Stimulated activated CD4-positive, alpha-beta T cell treated with anti-CD3 and anti-CD28 coated beads, Interleukin-2, amount 100 ng/mL, for 48 hours (primary cell): ENCODE results near the gene ATP6V1E1.
A peak's percentile ranks its signal among the peaks of the same experiment; 100 is the strongest.
"Not testable (repeated sequence)": the region's sequence is repeated elsewhere in the genome, so short reads cannot be mapped to it uniquely, and the experiment has no call there.

ENCODE experiments used
- DNase-seq, 2 donors: peaks; one replicate each; pipeline ENCODE4 v3.0.0-alpha.2; 2020

ATP6V1E1 gene

DNA sequence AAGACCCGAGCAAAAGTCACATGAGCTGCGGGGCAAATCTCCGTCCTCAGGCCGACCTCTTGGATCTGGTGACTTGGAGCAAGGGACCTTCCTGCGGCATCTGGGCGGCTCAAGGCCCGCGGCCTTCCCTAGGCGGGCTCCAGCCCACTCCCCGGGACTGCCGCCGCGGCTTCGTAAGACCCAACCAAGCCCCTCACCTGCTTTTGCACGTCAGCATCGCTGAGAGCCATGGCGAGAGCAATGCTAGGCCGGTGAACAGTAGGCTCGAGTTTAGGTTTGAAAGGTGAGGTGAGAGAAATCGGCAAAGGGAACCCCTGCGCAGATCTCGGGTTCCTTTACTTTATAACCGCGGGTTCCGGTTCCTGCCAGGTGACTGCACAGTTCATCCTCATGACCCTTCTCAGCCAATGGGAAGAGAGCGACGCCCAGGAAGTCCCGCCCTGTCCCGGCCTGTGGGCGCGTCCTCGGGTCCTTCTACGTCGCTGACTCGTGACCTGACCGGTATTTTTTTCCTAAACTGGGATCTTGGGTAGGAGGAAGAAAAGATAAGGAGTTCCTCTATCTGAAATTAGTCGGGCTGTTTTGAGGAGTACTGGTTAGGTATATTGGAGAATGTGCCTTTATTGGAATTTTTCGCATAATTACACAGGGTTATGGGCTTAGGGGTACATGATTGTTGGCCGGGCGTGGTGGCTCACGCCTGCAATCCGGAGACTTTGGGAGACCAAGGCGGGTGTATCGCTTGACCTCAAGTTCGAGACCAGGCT, at the start of gene ATP6V1E1:
Gene ATP6V1E1 (minus strand): TSS at position 344 of the 767 bp plus-strand sequence. CDS start 114 bp downstream, at position 230.
- peak; percentile 84 to 95 for DNase-seq

DNA sequence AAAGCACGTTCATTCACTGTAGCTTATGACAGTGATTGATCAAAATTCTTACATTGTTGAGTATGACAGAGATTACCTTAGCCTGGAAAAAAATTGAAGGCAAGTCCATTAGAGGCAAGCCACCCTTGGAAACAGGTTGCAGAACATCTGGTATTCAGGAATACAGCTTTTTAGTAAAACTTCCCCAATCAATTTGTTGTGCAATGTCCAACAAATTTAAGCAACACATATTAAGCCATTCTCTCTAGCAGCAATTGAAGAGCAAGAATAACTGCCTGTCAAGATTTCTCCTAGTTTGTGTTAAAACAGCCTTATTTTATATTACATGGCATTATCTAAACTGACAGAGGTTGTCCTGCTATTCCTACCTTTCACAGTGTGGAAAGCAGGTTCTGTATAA, 47.0 kb upstream of the ATP6V1E1 start:
- no peak for DNase-seq

- no peak for DNase-seq
These were observed 45.6 kb upstream of the ATP6V1E1 start for GRCh38 chr22:17674152-17674551.

GRCh38 chr22:17672417-17672991, 44.0 kb upstream of the ATP6V1E1 start:
- no peak for DNase-seq

DNA sequence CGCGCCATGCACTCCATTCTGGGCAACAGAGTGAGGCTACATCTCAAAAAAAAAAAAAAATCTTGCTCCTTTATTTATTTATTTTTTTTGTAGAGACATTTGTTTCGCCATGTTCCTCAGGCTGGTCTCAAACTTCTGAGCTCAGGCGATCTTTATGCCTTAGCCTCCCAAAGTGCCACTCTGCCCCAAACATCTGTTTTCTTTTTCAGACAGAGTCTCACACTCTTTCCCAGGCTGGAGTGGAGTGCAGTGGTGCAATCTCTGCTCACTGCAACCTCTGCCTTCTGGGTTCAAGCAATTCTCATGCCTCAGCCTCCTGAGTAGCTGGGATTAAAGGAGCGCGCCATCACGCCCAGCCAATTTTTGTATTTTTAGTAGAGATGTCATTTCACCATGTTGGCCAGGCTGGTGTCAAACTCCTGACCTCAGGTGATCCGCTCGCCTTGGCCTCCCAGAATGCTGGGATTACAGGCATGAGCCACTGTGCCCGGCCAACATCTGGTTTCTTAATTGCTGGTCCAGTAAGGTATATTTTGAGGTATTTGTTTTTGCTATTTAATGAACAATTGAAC, 43.1 kb upstream of the ATP6V1E1 start:
- not testable (repeated sequence) for DNase-seq

DNA sequence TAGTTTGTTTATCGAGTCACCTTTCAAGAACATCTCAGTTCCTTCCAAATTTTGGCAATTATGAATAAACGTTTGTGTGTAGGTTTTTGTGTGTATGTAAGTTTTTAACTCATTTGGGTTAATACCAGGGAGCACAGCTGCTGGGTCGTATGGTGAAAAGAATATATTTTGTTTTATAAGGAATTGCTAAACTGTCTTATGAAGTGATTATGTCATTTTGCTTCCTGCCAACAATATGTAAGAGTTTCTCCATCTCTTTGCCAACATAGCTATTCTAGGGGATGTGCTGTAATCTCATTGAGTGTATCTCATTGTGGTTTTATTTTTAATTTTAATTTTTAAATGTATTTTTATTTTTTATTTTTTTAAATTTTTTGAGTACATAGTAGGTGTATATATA, 37.3 kb upstream of the ATP6V1E1 start:
- DNase-seq, result no peak

DNA sequence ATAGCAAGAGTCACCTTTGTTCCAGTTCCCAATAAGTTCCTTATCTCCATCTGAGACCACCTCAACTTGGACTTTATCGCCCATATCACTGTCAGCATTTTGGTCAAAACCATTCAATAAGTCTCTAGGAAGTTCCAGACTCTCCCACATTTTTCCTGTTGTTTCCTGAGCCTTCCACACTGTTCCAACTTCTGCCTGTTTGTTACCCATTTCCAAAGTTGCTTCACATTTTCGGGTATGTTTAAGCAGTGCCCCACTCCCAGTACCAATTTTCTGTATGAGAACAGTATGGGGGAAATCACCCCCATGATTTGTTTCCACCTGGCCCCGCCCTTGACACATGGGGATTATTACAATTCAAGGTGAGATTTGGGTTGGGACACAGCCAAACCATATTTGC, 36.7 kb upstream of the ATP6V1E1 start:
- no peak for DNase-seq

- DNase-seq, result no peak
These were observed 36.0 kb upstream of the ATP6V1E1 start for GRCh38 chr22:17664414-17665055.

DNA sequence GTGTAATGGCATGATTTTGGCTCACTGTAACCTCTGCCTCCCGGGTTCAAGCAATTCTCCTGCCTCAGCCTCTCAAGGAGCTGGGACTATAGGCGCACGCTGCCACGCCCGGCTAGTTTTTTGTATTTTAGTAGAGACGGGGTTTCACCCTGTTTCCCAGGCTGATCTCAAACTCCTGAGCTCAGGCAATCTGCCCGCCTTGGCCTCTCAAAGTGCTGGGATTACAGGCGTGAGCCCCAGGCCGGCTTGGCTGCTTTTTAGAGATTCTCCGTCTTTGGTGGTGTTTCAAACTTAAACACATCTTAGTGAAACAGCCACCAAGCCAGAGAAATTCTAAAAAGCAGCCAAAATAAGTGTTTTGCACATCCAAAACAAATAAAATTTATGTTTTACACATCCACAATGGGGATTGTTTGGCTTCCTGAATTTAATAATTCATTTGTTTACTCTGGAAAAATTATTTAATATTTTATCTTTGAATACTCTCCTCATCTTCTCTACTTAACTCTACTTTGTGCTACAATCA, 28.4 kb upstream of the ATP6V1E1 start:
- DNase-seq, result no peak

DNA sequence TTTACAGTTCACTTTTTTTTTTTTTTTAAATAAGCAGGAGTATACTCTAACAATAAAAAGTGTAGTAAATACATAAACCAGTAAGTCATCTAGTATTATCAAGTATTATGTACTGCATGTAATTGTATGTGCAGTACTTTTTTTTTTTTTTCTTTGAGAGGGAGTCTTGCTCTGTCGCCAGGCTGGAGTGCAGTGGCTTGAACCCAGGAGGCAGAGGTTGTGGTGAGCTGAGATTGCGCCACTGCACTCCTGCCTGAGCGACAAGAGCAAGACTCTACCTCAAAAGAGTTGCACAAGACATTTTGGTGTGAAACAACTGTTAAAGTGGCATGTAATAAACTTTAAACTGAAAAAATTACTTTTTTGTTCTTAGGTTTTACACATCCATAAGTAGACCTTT, 26.7 kb upstream of the ATP6V1E1 start:
- no peak for DNase-seq

- DNase-seq, result no peak
These were observed 20.0 kb upstream of the ATP6V1E1 start for GRCh38 chr22:17648569-17648968.

- DNase-seq, result no peak
These were observed 19.4 kb upstream of the ATP6V1E1 start for GRCh38 chr22:17647991-17648390.

GRCh38 chr22:17647452-17647851, 18.9 kb upstream of the ATP6V1E1 start:
- DNase-seq, result no peak

- not testable (repeated sequence) for DNase-seq
These were observed 13.8 kb upstream of the ATP6V1E1 start for GRCh38 chr22:17642357-17642756.

DNA sequence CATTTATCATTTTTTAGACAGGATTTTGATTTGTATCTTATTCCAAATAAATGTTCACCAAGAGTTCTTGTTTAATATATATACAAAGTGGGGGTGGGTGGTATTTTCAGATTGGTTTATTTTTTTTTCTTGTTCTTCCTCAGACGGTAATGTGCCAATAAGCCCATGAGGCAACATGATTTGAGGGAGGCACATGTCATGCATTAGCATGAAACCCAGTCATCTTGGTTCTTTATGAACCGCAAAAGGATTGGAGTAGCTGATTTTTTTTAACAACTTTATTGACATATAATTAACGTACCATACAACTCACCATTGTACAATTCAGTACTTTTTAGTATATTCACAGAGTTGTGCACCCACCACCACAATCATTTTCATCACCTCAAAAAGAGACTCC, 12.7 kb upstream of the ATP6V1E1 start:
- DNase-seq, result no peak

- no peak for DNase-seq
These were observed 10.7 kb upstream of the ATP6V1E1 start for GRCh38 chr22:17639247-17639741.

GRCh38 chr22:17638432-17639246, 10.1 kb upstream of the ATP6V1E1 start, which contains the start of gene BCL2L13:
TSS of gene BCL2L13 (plus strand) at chr22:17638757. CDS start at chr22:17655712, 16,955 bp downstream.
- DNase-seq, result peak; percentile 85 to 86

- DNase-seq, result no peak
These were observed 9.6 kb upstream of the ATP6V1E1 start for GRCh38 chr22:17638182-17638431.

DNA sequence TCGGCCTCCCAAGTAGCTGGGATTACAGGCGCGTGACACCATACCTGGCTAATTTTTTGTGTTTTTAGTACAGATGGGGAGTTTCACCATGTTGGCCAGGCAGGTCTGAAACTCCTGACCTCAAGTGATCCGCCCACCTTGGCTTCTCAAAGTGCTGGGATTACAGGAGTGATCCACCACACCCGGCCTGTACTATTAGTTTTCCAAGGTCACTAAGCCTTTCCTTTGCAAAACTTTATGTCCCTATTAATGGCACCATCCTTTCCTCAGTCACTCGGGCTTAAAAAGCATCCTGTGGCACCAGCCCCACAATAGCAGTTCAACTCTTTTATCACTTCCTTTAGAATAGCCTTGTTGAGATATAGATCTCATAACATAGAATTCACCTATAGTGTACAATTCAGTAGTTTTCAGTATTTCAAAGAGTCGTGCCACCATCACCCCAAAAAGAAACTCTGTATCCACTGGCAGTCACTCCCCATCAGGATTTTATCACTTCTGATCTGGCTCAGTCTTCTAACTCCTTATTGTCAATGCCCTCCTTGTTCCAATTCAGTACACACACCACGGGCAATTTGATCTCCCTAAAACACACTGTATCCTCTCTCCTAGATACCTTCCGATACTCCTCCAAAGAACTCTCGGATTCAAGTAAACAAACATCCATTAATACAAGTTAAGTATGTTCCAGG, 9.1 kb upstream of the ATP6V1E1 start:
- no peak for DNase-seq

DNA sequence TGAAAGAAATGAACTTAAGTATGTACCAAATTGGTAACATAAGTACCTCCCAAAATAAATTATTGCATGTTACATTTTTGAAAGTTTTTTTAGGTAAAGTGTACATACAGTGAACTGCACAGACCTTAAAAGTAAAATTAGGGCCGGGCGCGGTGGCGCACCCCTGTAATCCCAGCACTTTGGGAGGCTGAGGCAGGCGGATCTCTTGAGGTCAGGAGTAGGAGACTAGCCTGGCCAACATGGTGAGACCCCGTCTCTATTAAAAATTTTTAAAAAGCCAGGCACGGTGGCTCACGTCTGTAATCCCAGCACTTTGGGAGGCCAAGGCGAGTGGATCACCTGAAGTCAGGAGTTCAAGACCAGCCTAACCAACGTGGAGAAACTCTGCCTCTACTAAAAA, 8.3 kb upstream of the ATP6V1E1 start:
- not testable (repeated sequence) for DNase-seq

DNA sequence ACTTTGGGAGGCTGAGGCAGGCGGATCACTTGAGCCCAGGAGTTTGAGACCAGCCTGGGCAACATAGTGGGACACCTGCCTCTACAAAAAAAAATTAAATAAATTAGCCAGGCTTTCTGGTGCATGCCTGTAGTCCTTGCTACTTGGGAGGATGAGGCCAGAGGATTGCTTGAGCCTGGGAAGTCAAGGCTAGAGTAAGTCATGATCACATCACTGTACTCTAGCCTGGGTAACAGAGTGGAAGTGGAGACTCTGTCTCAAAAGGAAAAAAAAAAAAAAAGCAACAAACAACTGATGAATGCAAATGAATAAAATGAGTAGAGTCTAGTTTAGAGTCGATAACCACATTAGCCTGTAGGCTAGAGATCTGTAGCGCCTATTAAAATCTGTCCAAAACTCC, 6.1 kb upstream of the ATP6V1E1 start:
- no peak for DNase-seq

- DNase-seq, result no peak
These were observed 5.4 kb upstream of the ATP6V1E1 start for GRCh38 chr22:17633998-17634323.
